ENCODE measurements around the gene KBTBD6.
A peak's percentile ranks its signal among the peaks of the same experiment; 100 is the strongest.
"Not testable (repeated sequence)": the region's sequence is repeated elsewhere in the genome, so short reads cannot be mapped to it uniquely, and the experiment has no call there.

KBTBD6 gene, protein sequence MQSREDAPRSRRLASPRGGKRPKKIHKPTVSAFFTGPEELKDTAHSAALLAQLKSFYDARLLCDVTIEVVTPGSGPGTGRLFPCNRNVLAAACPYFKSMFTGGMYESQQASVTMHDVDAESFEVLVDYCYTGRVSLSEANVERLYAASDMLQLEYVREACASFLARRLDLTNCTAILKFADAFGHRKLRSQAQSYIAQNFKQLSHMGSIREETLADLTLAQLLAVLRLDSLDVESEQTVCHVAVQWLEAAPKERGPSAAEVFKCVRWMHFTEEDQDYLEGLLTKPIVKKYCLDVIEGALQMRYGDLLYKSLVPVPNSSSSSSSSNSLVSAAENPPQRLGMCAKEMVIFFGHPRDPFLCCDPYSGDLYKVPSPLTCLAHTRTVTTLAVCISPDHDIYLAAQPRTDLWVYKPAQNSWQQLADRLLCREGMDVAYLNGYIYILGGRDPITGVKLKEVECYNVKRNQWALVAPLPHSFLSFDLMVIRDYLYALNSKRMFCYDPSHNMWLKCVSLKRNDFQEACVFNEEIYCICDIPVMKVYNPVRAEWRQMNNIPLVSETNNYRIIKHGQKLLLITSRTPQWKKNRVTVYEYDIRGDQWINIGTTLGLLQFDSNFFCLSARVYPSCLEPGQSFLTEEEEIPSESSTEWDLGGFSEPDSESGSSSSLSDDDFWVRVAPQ

DNA sequence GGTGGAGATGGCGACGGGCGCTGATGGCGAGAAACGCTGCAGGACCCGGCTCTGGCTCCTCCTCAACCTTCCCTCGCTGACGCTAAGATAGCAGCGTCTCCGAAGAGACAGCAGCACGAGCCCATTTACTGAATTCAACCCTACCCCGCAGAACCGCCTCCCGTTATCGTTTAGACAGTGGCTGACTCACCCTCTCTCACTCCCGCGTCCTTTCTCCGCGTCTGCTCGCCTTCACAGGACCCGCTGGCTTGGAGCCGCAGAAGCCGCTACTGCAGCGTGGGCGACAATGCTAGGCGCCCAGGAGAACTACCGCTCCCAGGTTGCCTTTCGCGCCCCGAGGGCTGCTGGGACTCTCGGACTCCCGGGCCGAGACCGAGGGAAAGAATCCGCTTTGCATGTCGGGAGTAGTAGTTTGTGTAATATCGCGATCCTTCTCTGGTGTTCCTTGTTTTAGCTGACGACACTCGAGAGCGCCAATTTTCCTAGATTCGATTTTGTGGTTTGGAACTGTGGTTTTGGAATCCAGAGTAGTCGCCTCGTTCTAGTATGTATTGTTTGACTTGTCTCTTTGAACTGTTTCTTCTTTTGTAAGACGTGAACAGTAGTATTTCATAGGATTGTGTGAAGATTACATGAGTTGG lies at the start of gene KBTBD6:
TSS of gene KBTBD6 (minus strand) at position 291 of the 641 bp plus-strand sequence. CDS start 291 bp downstream, outside the sequence.
- DNase-seq (ENCODE audit: low read depth), result peak; percentile 98
- TF ChIP-seq, protein P1, sequence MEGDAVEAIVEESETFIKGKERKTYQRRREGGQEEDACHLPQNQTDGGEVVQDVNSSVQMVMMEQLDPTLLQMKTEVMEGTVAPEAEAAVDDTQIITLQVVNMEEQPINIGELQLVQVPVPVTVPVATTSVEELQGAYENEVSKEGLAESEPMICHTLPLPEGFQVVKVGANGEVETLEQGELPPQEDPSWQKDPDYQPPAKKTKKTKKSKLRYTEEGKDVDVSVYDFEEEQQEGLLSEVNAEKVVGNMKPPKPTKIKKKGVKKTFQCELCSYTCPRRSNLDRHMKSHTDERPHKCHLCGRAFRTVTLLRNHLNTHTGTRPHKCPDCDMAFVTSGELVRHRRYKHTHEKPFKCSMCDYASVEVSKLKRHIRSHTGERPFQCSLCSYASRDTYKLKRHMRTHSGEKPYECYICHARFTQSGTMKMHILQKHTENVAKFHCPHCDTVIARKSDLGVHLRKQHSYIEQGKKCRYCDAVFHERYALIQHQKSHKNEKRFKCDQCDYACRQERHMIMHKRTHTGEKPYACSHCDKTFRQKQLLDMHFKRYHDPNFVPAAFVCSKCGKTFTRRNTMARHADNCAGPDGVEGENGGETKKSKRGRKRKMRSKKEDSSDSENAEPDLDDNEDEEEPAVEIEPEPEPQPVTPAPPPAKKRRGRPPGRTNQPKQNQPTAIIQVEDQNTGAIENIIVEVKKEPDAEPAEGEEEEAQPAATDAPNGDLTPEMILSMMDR (conservative IDR thresholded peaks at IDR 0.05; ENCODE audit: low read length), result no peak
- H3K4me3 ChIP-seq (ENCODE audit: low read length), result peak within 1 kb of the TSS; percentile 83

DNA sequence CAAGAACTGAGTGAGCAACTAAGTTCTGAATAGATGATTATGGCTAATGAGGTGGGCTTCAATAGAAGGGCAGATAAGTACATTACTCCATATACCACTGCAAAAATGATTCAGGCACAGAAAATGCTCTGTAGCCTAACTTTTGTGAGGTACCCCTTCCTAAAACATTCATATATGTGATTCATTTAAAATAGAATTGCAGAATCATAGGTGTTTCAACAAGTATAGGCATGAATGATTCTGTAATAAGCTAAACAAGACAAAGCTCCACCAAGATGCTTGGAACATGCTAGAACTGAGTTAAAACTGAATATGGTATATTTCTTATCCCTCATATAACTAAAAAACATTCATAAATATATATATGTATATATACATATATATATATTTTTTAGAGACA lies 49.6 kb upstream of the KBTBD6 start:
- TF ChIP-seq, protein P1 (conservative IDR thresholded peaks at IDR 0.05; ENCODE audit: low read length), result no peak
- DNase-seq (ENCODE audit: low read depth), result no peak
- no peak overlapping the region for H3K4me3 ChIP-seq (ENCODE audit: low read length)

DNA sequence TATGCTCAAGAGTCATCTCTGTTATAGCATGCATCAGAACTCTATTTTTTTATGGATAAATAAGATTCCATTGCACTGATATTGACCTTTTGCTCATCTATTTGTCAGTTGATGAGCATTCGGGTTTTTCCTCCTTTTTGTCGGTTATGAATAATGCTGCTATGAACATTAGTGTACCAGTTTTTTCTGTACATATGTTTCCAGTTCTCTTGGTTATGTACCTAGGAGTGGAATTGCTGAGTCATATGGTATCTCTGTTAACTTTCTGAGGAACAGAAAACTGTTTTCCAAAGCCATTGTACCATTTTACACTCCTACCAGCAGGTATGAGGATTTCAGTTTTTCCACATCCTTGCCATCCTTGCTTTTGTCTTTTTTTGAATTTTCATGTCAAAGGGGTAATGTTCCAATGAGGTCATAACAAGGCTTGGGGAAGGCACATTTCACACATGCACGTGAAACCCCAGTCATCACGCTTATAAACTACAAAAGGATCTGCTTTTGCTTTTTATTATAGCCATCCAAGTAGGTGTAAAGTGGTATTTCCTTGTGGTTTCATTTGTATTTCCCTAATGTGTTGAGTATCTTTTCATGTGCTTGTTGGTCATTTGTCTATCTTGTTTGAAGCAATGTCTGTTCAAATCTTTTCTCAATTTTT lies 47.1 kb upstream of the KBTBD6 start:
- TF ChIP-seq, protein P1 (conservative IDR thresholded peaks at IDR 0.05; ENCODE audit: low read length), result no peak
- peak; percentile 51 for DNase-seq (ENCODE audit: low read depth)
- H3K4me3 ChIP-seq (ENCODE audit: low read length), result no peak overlapping the region

DNA sequence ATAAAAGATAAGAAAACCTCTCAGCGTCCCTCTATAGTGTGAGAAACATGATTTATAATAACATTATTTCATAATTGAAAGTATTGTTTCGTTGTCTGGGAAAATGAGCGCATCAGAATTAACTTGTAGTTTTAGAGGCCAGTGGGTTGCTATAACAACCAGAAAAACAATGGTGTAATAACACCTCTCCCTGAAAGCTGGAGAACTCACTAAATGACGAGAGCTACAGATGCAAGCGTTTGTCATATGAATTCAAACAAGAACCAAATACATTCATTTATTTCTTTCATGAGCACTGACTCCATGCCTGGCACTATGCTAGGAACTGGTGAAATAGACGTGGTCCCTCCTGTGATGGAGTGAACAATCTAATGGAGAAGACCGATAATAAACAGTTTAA lies 45.4 kb upstream of the KBTBD6 start:
- DNase-seq (ENCODE audit: low read depth), result peak; percentile 34
- TF ChIP-seq, protein P1 (conservative IDR thresholded peaks at IDR 0.05; ENCODE audit: low read length), result no peak

DNA sequence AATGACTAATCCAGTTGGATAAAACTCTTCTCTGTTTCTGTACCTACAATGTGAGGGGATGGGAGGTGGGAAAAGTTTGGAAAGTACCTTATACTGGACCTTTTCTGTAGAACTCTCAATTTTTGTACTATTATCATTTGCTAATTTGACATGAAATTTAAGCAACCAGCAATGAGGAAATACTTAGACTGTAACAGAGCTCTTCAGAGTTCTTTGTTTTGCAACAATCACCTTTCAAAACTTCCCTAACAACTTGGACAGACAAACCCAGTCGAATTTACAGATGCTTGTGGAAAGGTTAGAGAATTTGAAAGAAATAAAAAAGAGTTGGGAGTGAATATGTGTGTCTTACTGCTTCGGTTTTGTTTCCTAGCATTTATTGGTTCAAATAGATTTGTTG lies 45.0 kb upstream of the KBTBD6 start:
- TF ChIP-seq, protein P1 (conservative IDR thresholded peaks at IDR 0.05; ENCODE audit: low read length), result no peak
- H3K4me3 ChIP-seq (ENCODE audit: low read length), result no peak overlapping the region
- peak; percentile 6 for DNase-seq (ENCODE audit: low read depth)

More for the DNA sequence above, 45.4 kb upstream of the KBTBD6 start:
- H3K4me3 ChIP-seq (ENCODE audit: low read length), result no peak overlapping the region

DNA sequence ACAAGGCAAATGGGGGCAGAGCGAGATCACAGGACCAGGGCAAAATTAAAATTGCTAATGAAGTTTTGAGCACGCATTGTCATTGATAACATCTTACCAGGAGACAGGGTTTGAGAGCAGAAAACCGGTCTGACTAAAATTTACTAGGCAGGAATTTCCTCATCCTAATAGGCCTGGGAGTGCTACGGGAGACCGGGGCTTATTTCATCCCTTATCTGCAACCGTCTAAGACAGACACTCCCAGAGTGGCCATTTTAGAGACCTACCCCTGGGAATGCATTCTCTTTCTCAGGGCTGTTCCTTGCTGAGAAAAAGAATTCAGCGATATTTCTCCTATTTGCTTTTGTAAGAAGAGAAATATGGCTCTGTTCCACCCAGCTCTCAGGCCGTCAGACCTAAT lies 43.0 kb upstream of the KBTBD6 start:
- not testable (repeated sequence) for DNase-seq (ENCODE audit: low read depth)

DNA sequence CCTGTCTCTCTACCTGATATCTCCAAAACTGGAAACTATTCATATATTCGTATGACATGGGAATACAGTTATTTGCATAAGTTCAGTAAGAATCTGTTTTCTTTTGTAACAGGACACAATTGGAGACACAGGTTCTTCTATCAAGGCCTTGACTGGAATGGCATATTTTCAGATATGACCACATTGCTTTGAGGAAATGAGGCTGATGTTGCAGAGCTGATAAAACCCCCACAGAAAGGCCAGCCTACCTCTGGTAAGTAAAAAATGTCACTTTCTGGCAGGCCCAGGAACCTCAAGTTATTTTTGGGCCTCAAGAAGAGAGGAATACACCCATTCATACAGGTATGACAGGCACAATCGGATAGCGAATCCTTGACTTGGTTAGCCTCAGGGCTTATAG lies 29.5 kb upstream of the KBTBD6 start:
- DNase-seq (ENCODE audit: low read depth), result no peak
- no peak overlapping the region for H3K4me3 ChIP-seq (ENCODE audit: low read length)
- TF ChIP-seq, protein P1 (conservative IDR thresholded peaks at IDR 0.05; ENCODE audit: low read length), result no peak

More for the DNA sequence above, 43.0 kb upstream of the KBTBD6 start:
- H3K4me3 ChIP-seq (ENCODE audit: low read length), result not testable (repeated sequence)

Measured in AG10803 (cell line).